H9 (cell line): ENCODE measurements around the gene SEMA3A. TPM values are rescaled to one million over a fixed set of nuclear protein-coding genes. Genes with fewer than 3 reads are reported as not detected.

ENCODE experiments used
- DNase-seq: peaks from one replicate; pipeline ENCODE4 v3.0.0-alpha.2; 2017
- H2AFZ ChIP-seq: one replicate; pipeline ENCODE4 v1.6.1; 2013; ENCODE audit warnings: mild to moderate bottlenecking, low read length, control low read depth, moderate library complexity
- H2AK5ac ChIP-seq: 2 replicates; pipeline ENCODE4 v1.6.1; 2013; ENCODE audit warnings: low read length, control low read depth, mixed read lengths; ENCODE audit not compliant: insufficient read length
- H2BK120ac ChIP-seq: one replicate; pipeline ENCODE4 v1.6.1; 2013; ENCODE audit warnings: low read depth, mild to moderate bottlenecking, low read length, control low read depth, inconsistent platforms; ENCODE audit not compliant: poor library complexity, severe bottlenecking
- H2BK12ac ChIP-seq: 2 replicates; pipeline ENCODE4 v1.6.1; 2013; ENCODE audit warnings: low read length, control low read depth, mixed read lengths, low read depth; ENCODE audit not compliant: insufficient read length
- H2BK15ac ChIP-seq: 2 replicates; pipeline ENCODE4 v1.6.1; 2013; ENCODE audit warnings: low read depth, low read length, control low read depth
- H2BK20ac ChIP-seq: one replicate; pipeline ENCODE4 v1.6.1; 2013; ENCODE audit warnings: low read depth, mild to moderate bottlenecking, low read length, control low read depth, inconsistent platforms; ENCODE audit not compliant: poor library complexity, severe bottlenecking
- H2BK5ac ChIP-seq: 2 replicates; pipeline ENCODE4 v1.6.1; 2013; ENCODE audit warnings: low read length, control low read depth, mixed read lengths; ENCODE audit not compliant: insufficient read length
- H3K14ac ChIP-seq: 2 replicates; pipeline ENCODE4 v1.6.1; 2013; ENCODE audit warnings: low read length, control low read depth; ENCODE audit not compliant: insufficient read depth
- H3K18ac ChIP-seq: 2 replicates; pipeline ENCODE4 v1.6.1; 2013; ENCODE audit warnings: low read depth, mild to moderate bottlenecking, mixed read lengths, low read length, control low read depth; ENCODE audit not compliant: insufficient read length
- H3K23ac ChIP-seq: 2 replicates; pipeline ENCODE4 v1.6.1; 2013; ENCODE audit warnings: low read length, control low read depth, mixed read lengths, low read depth; ENCODE audit not compliant: insufficient read length
- H3K23me2 ChIP-seq: 2 replicates; pipeline ENCODE4 v1.6.1; 2013; ENCODE audit warnings: low read depth, mild to moderate bottlenecking, mixed read lengths, low read length, control low read depth; ENCODE audit not compliant: insufficient read length, poor library complexity, severe bottlenecking
- H3K27ac ChIP-seq: 2 replicates; pipeline ENCODE4 v1.5.1; 2013; ENCODE audit warnings: low read length, control low read depth, mixed read lengths, low read depth; ENCODE audit not compliant: insufficient read length
- H3K27me3 ChIP-seq: 2 replicates; pipeline ENCODE4 v1.6.1; 2013; ENCODE audit warnings: low read length, control low read depth, inconsistent platforms; ENCODE audit not compliant: insufficient read depth
- H3K4ac ChIP-seq: 2 replicates; pipeline ENCODE4 v1.6.1; 2013; ENCODE audit warnings: low read depth, mild to moderate bottlenecking, control low read depth, inconsistent platforms, low read length, moderate library complexity
- H3K4me1 ChIP-seq: 2 replicates; pipeline ENCODE4 v1.6.1; 2013; ENCODE audit warnings: low read length, control low read depth, inconsistent platforms; ENCODE audit not compliant: insufficient read depth
- H3K4me2 ChIP-seq: 2 replicates; pipeline ENCODE4 v1.6.1; 2013; ENCODE audit warnings: low read length, control low read depth, mixed read lengths; ENCODE audit not compliant: insufficient read length, insufficient read depth
- H3K56ac ChIP-seq: 2 replicates; pipeline ENCODE4 v1.6.1; 2013; ENCODE audit warnings: low read depth, mild to moderate bottlenecking, mixed read lengths, low read length, control low read depth; ENCODE audit not compliant: insufficient read length
- H3K79me1 ChIP-seq: 2 replicates; pipeline ENCODE4 v1.6.1; 2013; ENCODE audit warnings: low read depth, mild to moderate bottlenecking, moderate library complexity, low read length, control low read depth, inconsistent platforms; ENCODE audit not compliant: insufficient read depth, poor library complexity, severe bottlenecking
- H3K79me2 ChIP-seq: 2 replicates; pipeline ENCODE4 v1.6.1; 2013; ENCODE audit warnings: low read length, control low read depth, inconsistent platforms; ENCODE audit not compliant: insufficient read depth
- H3K9ac ChIP-seq: 2 replicates; pipeline ENCODE4 v1.6.1; 2013; ENCODE audit warnings: low read length, control low read depth, mixed read lengths; ENCODE audit not compliant: insufficient read length; ENCODE audit errors: extremely low read depth
- H3K9me3 ChIP-seq: one replicate; pipeline ENCODE4 v1.6.1; 2013; ENCODE audit warnings: low read depth, low read length, inconsistent platforms; ENCODE audit not compliant: control insufficient read depth
- H3T11ph ChIP-seq: one replicate; pipeline ENCODE4 v1.6.1; 2013; ENCODE audit warnings: mild to moderate bottlenecking, low read length, control low read depth, inconsistent platforms
- H4K20me1 ChIP-seq: one replicate; pipeline ENCODE4 v1.6.1; 2013; ENCODE audit not compliant: control insufficient read depth, insufficient read length, insufficient read depth
- H4K5ac ChIP-seq: 2 replicates; pipeline ENCODE4 v1.6.1; 2013; ENCODE audit warnings: low read depth, mild to moderate bottlenecking, mixed read lengths, low read length, control low read depth; ENCODE audit not compliant: insufficient read length
- H4K8ac ChIP-seq: replicated peaks from 2 replicates; pipeline ENCODE4 v1.6.1; 2013; ENCODE audit warnings: low read length, control low read depth, mixed read lengths, low read depth; ENCODE audit not compliant: insufficient read length
- H4K91ac ChIP-seq: 2 replicates; pipeline ENCODE4 v1.6.1; 2013; ENCODE audit warnings: low read depth, mild to moderate bottlenecking, moderate library complexity, mixed read lengths, low read length, control low read depth; ENCODE audit not compliant: insufficient read length
- H3K27ac Mint-ChIP-seq, 3 experiments: 2 replicates in 2 of 3; 3 replicates in 1 of 3; pipeline ENCODE4 v1.8.0; 2020 to 2021; ENCODE audit warnings: mixed read lengths in 3 of 3, mild to moderate bottlenecking in 1 of 3, moderate library complexity in 1 of 3
- H3K27me3 Mint-ChIP-seq: 2 replicates; pipeline ENCODE4 v1.8.0; 2021; ENCODE audit warnings: low read depth, mild to moderate bottlenecking, moderate library complexity, mixed read lengths
- H3K36me3 Mint-ChIP-seq, 3 experiments: 2 replicates in 2 of 3; 3 replicates in 1 of 3; pipeline ENCODE4 v1.8.0; 2020 to 2021; ENCODE audit warnings: low read depth in 3 of 3, mixed read lengths in 3 of 3; ENCODE audit not compliant: insufficient read depth in 1 of 3
- H3K4me1 Mint-ChIP-seq, 2 experiments: 2 replicates each; pipeline ENCODE4 v1.8.0; 2020; ENCODE audit warnings: mixed read lengths in 2 of 2
- H3K4me3 Mint-ChIP-seq, 2 experiments: 2 replicates in 1 of 2; 3 replicates in 1 of 2; pipeline ENCODE4 v1.8.0; 2020 to 2021; ENCODE audit warnings: mild to moderate bottlenecking in 2 of 2, mixed read lengths in 2 of 2, moderate library complexity in 1 of 2
- H3K9me3 Mint-ChIP-seq, 2 experiments: 2 replicates in 1 of 2; 3 replicates in 1 of 2; pipeline ENCODE4 v1.8.0; 2020; ENCODE audit warnings: mild to moderate bottlenecking in 2 of 2, mixed read lengths in 2 of 2, moderate library complexity in 1 of 2
- CTCF ChIP-seq: fragments of 200-600 bp; sonication (generic); conservative IDR thresholded peaks from 3 replicates; pipeline ENCODE4 v1.8.0; 2021; ENCODE audit warnings: antibody characterized with exemption, mild to moderate bottlenecking
- WGBS: extraction: QIAGEN DNeasy Blood & Tissue Kit; methylation state at CpG from one replicate; pipeline ENCODE4 v1.1.7; 2013; ENCODE audit warnings: missing lambda C conversion rate, low lambda C conversion rate, mixed read lengths; ENCODE audit not compliant: insufficient read length; ENCODE audit errors: extremely low coverage; 5-methylcytosine and 5-hydroxymethylcytosine counted together
- total RNA-seq: library from RNA; stranded (reverse); gene quantifications from 2 replicates; pipeline ENCODE4 v1.2.1, GENCODE V29; 2021

Gene SEMA3A
- total RNA-seq, 1 experiment from 2014 or later, result 60.0 TPM

- no peak for DNase-seq
- H3K14ac ChIP-seq, result no peak overlapping the region
- H4K91ac ChIP-seq, result no peak overlapping the region
- Mint-ChIP-seq H3K4me3 (peak overlapping the region; percentile 89 to 97), H3K27ac (no peak overlapping the region), H3K4me1 (peaks cover 41 to 45% of the 10 kb centered on the region in 2 experiments), H3K27me3 (no peaks in the 10 kb centered on the region), H3K9me3 (no peaks in the 10 kb centered on the region), H3K36me3 (no peaks in the 10 kb centered on the region; a peak in 1 of 7 replicates)
- H2BK20ac ChIP-seq, result no peak overlapping the region
- no peak overlapping the region for H3K56ac ChIP-seq
- no peak overlapping the region for H4K8ac ChIP-seq
- no peak overlapping the region for H3K4ac ChIP-seq
- H3K27ac ChIP-seq, result no peak overlapping the region
- H4K5ac ChIP-seq, result no peak overlapping the region
- no CpG with 5 or more reads among the region's 1 CpG for WGBS
- H3T11ph ChIP-seq, result no peak overlapping the region
- H3K9ac ChIP-seq, result peak overlapping the region; percentile 72
- no peaks in the 10 kb centered on the region for H3K9me3 ChIP-seq
- peaks cover 16% of the 10 kb centered on the region for H3K23me2 ChIP-seq
- H2BK5ac ChIP-seq, result no peak overlapping the region
- H2BK120ac ChIP-seq, result no peak overlapping the region
- H4K20me1 ChIP-seq, result no peaks in the 10 kb centered on the region
- H2AFZ ChIP-seq, result no peak overlapping the region
- H3K79me1 ChIP-seq, result no peaks in the 10 kb centered on the region
- H2BK12ac ChIP-seq, result no peak overlapping the region
- H2AK5ac ChIP-seq, result no peak overlapping the region
- H3K79me2 ChIP-seq, result peaks cover 16% of the 10 kb centered on the region; the same call in 1 of the 2 replicates
- H3K18ac ChIP-seq, result no peak overlapping the region
- H3K4me2 ChIP-seq, result peak overlapping the region; percentile 99
- H3K23ac ChIP-seq, result no peak overlapping the region
- H3K4me1 ChIP-seq, result no peaks in the 10 kb centered on the region; the same call in 1 of the 2 replicates
- no peaks in the 10 kb centered on the region for H3K27me3 ChIP-seq
- H2BK15ac ChIP-seq, result no peak overlapping the region
- no peak for TF ChIP-seq CTCF
These were observed 842 bp downstream of the SEMA3A start for GRCh38 chr7:84193747-84194146.
